ENCODE measurements around the gene MAP1B. TPM values are rescaled to one million over a fixed set of nuclear protein-coding genes. Genes with fewer than 3 reads are reported as not detected.

Gene MAP1B
- polyA plus RNA-seq, 4 donors, result 11.6 to 50.2 (median 23.0) TPM

- DNase-seq (ENCODE audit: low read depth in 4 of 4, low spot score in 3 of 4), result peak in 1 of 4 donors; percentile 16
These were observed 135.7 kb downstream of the MAP1B start for GRCh38 chr5:72242796-72243475.

GRCh38 chr5:72243706-72244105 lies 136.4 kb downstream of the MAP1B start:
- DNase-seq (ENCODE audit: low read depth in 4 of 4, low spot score in 3 of 4), result no peak

- DNase-seq (ENCODE audit: low read depth in 4 of 4, low spot score in 3 of 4), result no peak
These were observed 137.6 kb downstream of the MAP1B start for GRCh38 chr5:72244862-72245371.

- no peak for DNase-seq (ENCODE audit: low read depth in 4 of 4, low spot score in 3 of 4)
These were observed 138.3 kb downstream of the MAP1B start for GRCh38 chr5:72245546-72245945.

GRCh38 chr5:72245951-72246532 lies 138.8 kb downstream of the MAP1B start:
- no peak for DNase-seq (ENCODE audit: low read depth in 4 of 4, low spot score in 3 of 4)

GRCh38 chr5:72246954-72247442 lies 139.7 kb downstream of the MAP1B start:
- no peak for DNase-seq (ENCODE audit: low read depth in 4 of 4, low spot score in 3 of 4)

- no peak for DNase-seq (ENCODE audit: low read depth in 4 of 4, low spot score in 3 of 4)
These were observed 141.2 kb downstream of the MAP1B start for GRCh38 chr5:72248410-72248981.

- no peak for DNase-seq (ENCODE audit: low read depth in 4 of 4, low spot score in 3 of 4)
These were observed 144.1 kb downstream of the MAP1B start for GRCh38 chr5:72251386-72251785.

GRCh38 chr5:72252008-72252407 lies 144.7 kb downstream of the MAP1B start:
- no peak for DNase-seq (ENCODE audit: low read depth in 4 of 4, low spot score in 3 of 4)

GRCh38 chr5:72252574-72253155 lies 145.4 kb downstream of the MAP1B start:
- no peak for DNase-seq (ENCODE audit: low read depth in 4 of 4, low spot score in 3 of 4)

GRCh38 chr5:72255237-72255636 lies 148.0 kb downstream of the MAP1B start:
- no peak for DNase-seq (ENCODE audit: low read depth in 4 of 4, low spot score in 3 of 4)

GRCh38 chr5:72255670-72256069 lies 148.4 kb downstream of the MAP1B start:
- DNase-seq (ENCODE audit: low read depth in 4 of 4, low spot score in 3 of 4), result no peak

GRCh38 chr5:72256536-72256935 lies 149.3 kb downstream of the MAP1B start:
- DNase-seq (ENCODE audit: low read depth in 4 of 4, low spot score in 3 of 4), result no peak

Other genes with a start within 250 kb of the MAP1B start
- gene MRPS27, start 212.8 kb downstream of the MAP1B start, polyA plus RNA-seq (ENCODE audit: insufficient read length in 4 of 4), result 10 to 100 TPM; 47.3 to 74.6 (median 70.2) TPM
- 10 to 100 TPM in 3 of 4 donors, 1 to 10 TPM in 1; 9.2 to 14.8 (median 12.0) TPM for gene PTCD2, start 212.9 kb downstream of the MAP1B start, polyA plus RNA-seq (ENCODE audit: insufficient read length in 4 of 4)

All from left renal pelvis (tissue), 4 donors.